Measurements from ENCODE around the gene STXBP2. TPM values are rescaled to one million over a fixed set of nuclear protein-coding genes. Genes with fewer than 3 reads are reported as not detected.

STXBP2 gene
- polyA plus RNA-seq, 6 donors from 2014 or later, result 71.0 to 86.2 (median 79.5) TPM

- DNase-seq, result no peak
- Mint-ChIP-seq H3K36me3 (peaks cover 18% of the 10 kb centered on the region in 2 donors), H3K9me3 (peaks cover 0 to 1% (median 0%) of the 10 kb centered on the region in 7 donors), H3K27ac (peak overlapping the region in 1 of 6 donors; percentile 70), H3K27me3 (no peaks in the 10 kb centered on the region), H3K4me1 (peaks cover 0 to 8% (median 0%) of the 10 kb centered on the region in 3 donors), H3K4me3 (peak overlapping the region in 1 of 8 donors; percentile 7)
- ATAC-seq (ENCODE audit: low read depth in 2 of 2), result no peak
These were observed 18.6 kb upstream of the STXBP2 start for GRCh38 chr19:7618348-7618747.

GRCh38 chr19:7618771-7619510 is 18.0 kb upstream of the STXBP2 start:
- no peak for ATAC-seq (ENCODE audit: low read depth in 2 of 2)
- no peak for DNase-seq
- H3K36me3 Mint-ChIP-seq, result peaks cover 18% of the 10 kb centered on the region in 2 donors
- H3K4me1 Mint-ChIP-seq, result peaks cover 0 to 8% (median 0%) of the 10 kb centered on the region in 3 donors
- peak overlapping the region in 2 of 6 donors; percentile 35 to 70 for H3K27ac Mint-ChIP-seq
- no peaks in the 10 kb centered on the region for H3K27me3 Mint-ChIP-seq
- H3K4me3 Mint-ChIP-seq, result no peak overlapping the region
- peaks cover 0 to 1% (median 0%) of the 10 kb centered on the region in 7 donors for H3K9me3 Mint-ChIP-seq

- H3K4me1 Mint-ChIP-seq, result peaks cover 0 to 10% (median 0%) of the 10 kb centered on the region in 3 donors
- H3K27ac Mint-ChIP-seq, result no peak overlapping the region
- ATAC-seq (ENCODE audit: low read depth in 2 of 2) (no peak), DNase-seq (no peak)
- peaks cover 0 to 1% (median 0%) of the 10 kb centered on the region in 7 donors for H3K9me3 Mint-ChIP-seq
- no peak overlapping the region for H3K4me3 Mint-ChIP-seq
- H3K27me3 Mint-ChIP-seq, result no peaks in the 10 kb centered on the region
- peaks cover 18% of the 10 kb centered on the region in 2 donors for H3K36me3 Mint-ChIP-seq
These were observed 17.1 kb upstream of the STXBP2 start for GRCh38 chr19:7619671-7620441.

GRCh38 chr19:7620442-7621412 is 16.2 kb upstream of the STXBP2 start:
- H3K27ac Mint-ChIP-seq, result no peak overlapping the region
- ATAC-seq (ENCODE audit: low read depth in 2 of 2), result no peak
- DNase-seq, result no peak
- H3K9me3 Mint-ChIP-seq, result peaks cover 0 to 1% (median 0%) of the 10 kb centered on the region in 7 donors
- no peaks in the 10 kb centered on the region for H3K27me3 Mint-ChIP-seq
- H3K4me1 Mint-ChIP-seq, result peaks cover 0 to 12% (median 0%) of the 10 kb centered on the region in 3 donors
- H3K4me3 Mint-ChIP-seq, result no peak overlapping the region
- peaks cover 18% of the 10 kb centered on the region in 2 donors for H3K36me3 Mint-ChIP-seq

GRCh38 chr19:7622933-7623685 is 13.8 kb upstream of the STXBP2 start:
- peaks cover 9 to 24% (median 10%) of the 10 kb centered on the region in 3 donors for H3K4me1 Mint-ChIP-seq
- H3K9me3 Mint-ChIP-seq, result no peaks in the 10 kb centered on the region
- no peak for DNase-seq
- H3K4me3 Mint-ChIP-seq, result peak overlapping the region in 1 of 8 donors; percentile 18
- peaks cover 16 to 18% of the 10 kb centered on the region in 2 donors for H3K36me3 Mint-ChIP-seq
- H3K27me3 Mint-ChIP-seq, result no peaks in the 10 kb centered on the region
- H3K27ac Mint-ChIP-seq, result no peak overlapping the region
- ATAC-seq (ENCODE audit: low read depth in 2 of 2), result peak; percentile 28 to 29

- Mint-ChIP-seq H3K27me3 (no peaks in the 10 kb centered on the region), H3K9me3 (no peaks in the 10 kb centered on the region), H3K36me3 (peaks cover 9 to 11% of the 10 kb centered on the region in 2 donors), H3K4me1 (peaks cover 18 to 23% (median 19%) of the 10 kb centered on the region in 3 donors), H3K27ac (no peak overlapping the region), H3K4me3 (peak overlapping the region in 1 of 8 donors; percentile 24)
- ATAC-seq (ENCODE audit: low read depth in 2 of 2) (no peak), DNase-seq (no peak)
These were observed 12.9 kb upstream of the STXBP2 start for GRCh38 chr19:7623725-7624603.

- H3K4me3 Mint-ChIP-seq, result peak overlapping the region in 1 of 8 donors; percentile 24
- H3K36me3 Mint-ChIP-seq, result peaks cover 11 to 16% of the 10 kb centered on the region in 2 donors
- no peaks in the 10 kb centered on the region for H3K9me3 Mint-ChIP-seq
- no peak for DNase-seq
- no peak overlapping the region for H3K27ac Mint-ChIP-seq
- no peak for ATAC-seq (ENCODE audit: low read depth in 2 of 2)
- no peaks in the 10 kb centered on the region for H3K27me3 Mint-ChIP-seq
- peaks cover 26 to 32% (median 27%) of the 10 kb centered on the region in 3 donors for H3K4me1 Mint-ChIP-seq
These were observed 12.1 kb upstream of the STXBP2 start for GRCh38 chr19:7624810-7625209.

GRCh38 chr19:7625763-7626372 is 11.0 kb upstream of the STXBP2 start:
- Mint-ChIP-seq H3K36me3 (peaks cover 11 to 18% of the 10 kb centered on the region in 2 donors), H3K27me3 (no peaks in the 10 kb centered on the region)

GRCh38 chr19:7627166-7627565 is 9.7 kb upstream of the STXBP2 start:
- no peak for DNase-seq
- H3K27ac Mint-ChIP-seq, result no peak overlapping the region
- H3K36me3 Mint-ChIP-seq, result peaks cover 6 to 18% of the 10 kb centered on the region in 2 donors
- peaks cover 40 to 50% (median 42%) of the 10 kb centered on the region in 3 donors for H3K4me1 Mint-ChIP-seq
- H3K9me3 Mint-ChIP-seq, result no peaks in the 10 kb centered on the region
- peak overlapping the region in 3 of 8 donors; percentile 26 to 94 (median 75) for H3K4me3 Mint-ChIP-seq
- H3K27me3 Mint-ChIP-seq, result no peaks in the 10 kb centered on the region
- no peak for ATAC-seq (ENCODE audit: low read depth in 2 of 2)

More at GRCh38 chr19:7625763-7626372, 11.0 kb upstream of the STXBP2 start:
- Mint-ChIP-seq H3K4me3 (peak overlapping the region in 1 of 8 donors; percentile 9), H3K27ac (no peak overlapping the region), H3K4me1 (peaks cover 37 to 42% (median 38%) of the 10 kb centered on the region in 3 donors), H3K9me3 (no peaks in the 10 kb centered on the region)
- no peak for DNase-seq
- no peak for ATAC-seq (ENCODE audit: low read depth in 2 of 2)

GRCh38 chr19:7628589-7629311 is 8.2 kb upstream of the STXBP2 start:
- Mint-ChIP-seq H3K27ac (peak overlapping the region; percentile 98 to 99 (median 99)), H3K27me3 (no peaks in the 10 kb centered on the region), H3K36me3 (peaks cover 0 to 11% of the 10 kb centered on the region in 2 donors), H3K4me1 (peaks cover 42 to 55% (median 45%) of the 10 kb centered on the region in 3 donors), H3K4me3 (peak overlapping the region; percentile 93 to 100 (median 98)), H3K9me3 (no peaks in the 10 kb centered on the region)
- DNase-seq (no peak), ATAC-seq (ENCODE audit: low read depth in 2 of 2) (no peak)

Data from naive B cell (primary cell).